GM18519 (cell line): ENCODE measurements around the gene AVL9.
"Not testable (repeated sequence)": the region's sequence is repeated elsewhere in the genome, so short reads cannot be mapped to it uniquely, and the experiment has no call there.

ENCODE experiments used
- ATAC-seq: cut with Tn5 transposase; IDR thresholded peaks from one replicate; pipeline ENCODE4 v1.9.1; 2021; ENCODE audit warnings: mild to moderate bottlenecking, moderate library complexity; ENCODE audit not compliant: unreplicated experiment, low FRiP score

The AVL9 gene

GRCh38 chr7:32586291-32587221, 91.3 kb downstream of the AVL9 start:
- ATAC-seq = no peak

GRCh38 chr7:32587411-32587948, 92.2 kb downstream of the AVL9 start:
- ATAC-seq = no peak

GRCh38 chr7:32588657-32589056, 93.4 kb downstream of the AVL9 start:
- peak; percentile 56 for ATAC-seq

GRCh38 chr7:32591938-32592337, 96.6 kb downstream of the AVL9 start:
- ATAC-seq = no peak

GRCh38 chr7:32592701-32593100, 97.4 kb downstream of the AVL9 start:
- ATAC-seq = no peak

- no peak for ATAC-seq
Observed at GRCh38 chr7:32594965-32595490, 99.7 kb downstream of the AVL9 start.

- not testable (repeated sequence) for ATAC-seq
Observed at GRCh38 chr7:32601196-32601595, 105.9 kb downstream of the AVL9 start.

GRCh38 chr7:32602470-32602869, 107.2 kb downstream of the AVL9 start:
- no peak for ATAC-seq

- not testable (repeated sequence) for ATAC-seq
Observed at GRCh38 chr7:32603492-32603891, 108.2 kb downstream of the AVL9 start.

- ATAC-seq = not testable (repeated sequence)
Observed at GRCh38 chr7:32604047-32604446, 108.8 kb downstream of the AVL9 start.

- no peak for ATAC-seq
Observed at GRCh38 chr7:32605032-32605431, 109.7 kb downstream of the AVL9 start.

GRCh38 chr7:32609463-32609862, 114.2 kb downstream of the AVL9 start:
- ATAC-seq = no peak

GRCh38 chr7:32611201-32612099, 116.2 kb downstream of the AVL9 start:
- ATAC-seq = no peak

GRCh38 chr7:32616625-32617024, 121.3 kb downstream of the AVL9 start:
- no peak for ATAC-seq

GRCh38 chr7:32618470-32618869, 123.2 kb downstream of the AVL9 start:
- no peak for ATAC-seq

- no peak for ATAC-seq
Observed at GRCh38 chr7:32618987-32619386, 123.7 kb downstream of the AVL9 start.

- ATAC-seq = not testable (repeated sequence)
Observed at GRCh38 chr7:32619416-32619815, 124.1 kb downstream of the AVL9 start.

GRCh38 chr7:32631021-32631420, 135.7 kb downstream of the AVL9 start:
- no peak for ATAC-seq

- not testable (repeated sequence) for ATAC-seq
Observed at GRCh38 chr7:32631590-32632497, 136.6 kb downstream of the AVL9 start.

- not testable (repeated sequence) for ATAC-seq
Observed at GRCh38 chr7:32633446-32633845, 138.2 kb downstream of the AVL9 start.
